Measurements from ENCODE around the gene RBM48. TPM values are rescaled to one million over a fixed set of nuclear protein-coding genes. Genes with fewer than 3 reads are reported as not detected.

Gene RBM48
- total RNA-seq, 1 experiment from 2014 or later: 8.2 TPM

- Mint-ChIP-seq H3K36me3 (ENCODE audit: insufficient read depth, unreplicated experiment) (no peaks in the 10 kb centered on the region), H3K27ac (ENCODE audit: unreplicated experiment) (no peak overlapping the region), H3K4me3 (ENCODE audit: low read depth, unreplicated experiment) (no peak overlapping the region), H3K4me1 (ENCODE audit: low read depth, unreplicated experiment) (no peaks in the 10 kb centered on the region), H3K9me3 (ENCODE audit: low read depth, unreplicated experiment) (no peaks in the 10 kb centered on the region), H3K27me3 (ENCODE audit: unreplicated experiment) (no peaks in the 10 kb centered on the region)
- BruUV-seq (replicated peaks): no TSS peak
- TF ChIP-seq CTCF (IDR thresholded peaks at IDR 0.05; ENCODE audit: unreplicated experiment): no peak
- no peak for DNase-seq
- CTCF ChIA-PET: no interaction called here
- intact Hi-C loops (cut with micrococcal nuclease; ENCODE audit: unreplicated experiment): no loop called here
Observed at GRCh38 chr7:92546856-92547497, 18.4 kb downstream of the RBM48 start.

- no peak for DNase-seq
- TF ChIP-seq CTCF (IDR thresholded peaks at IDR 0.05; ENCODE audit: unreplicated experiment): no peak
- no peaks in the 10 kb centered on the region for H3K36me3 Mint-ChIP-seq (ENCODE audit: insufficient read depth, unreplicated experiment)
Observed at GRCh38 chr7:92547579-92547978, 19.0 kb downstream of the RBM48 start.

GRCh38 chr7:92550194-92550593 lies 21.6 kb downstream of the RBM48 start:
- Mint-ChIP-seq H3K27me3 (ENCODE audit: unreplicated experiment) (no peaks in the 10 kb centered on the region), H3K27ac (ENCODE audit: unreplicated experiment) (no peak overlapping the region)

More at GRCh38 chr7:92547579-92547978, 19.0 kb downstream of the RBM48 start:
- intact Hi-C loops (cut with micrococcal nuclease; ENCODE audit: unreplicated experiment): no loop called here
- no peak overlapping the region for H3K4me3 Mint-ChIP-seq (ENCODE audit: low read depth, unreplicated experiment)
- H3K27me3 Mint-ChIP-seq (ENCODE audit: unreplicated experiment): no peaks in the 10 kb centered on the region
- no peaks in the 10 kb centered on the region for H3K4me1 Mint-ChIP-seq (ENCODE audit: low read depth, unreplicated experiment)
- H3K9me3 Mint-ChIP-seq (ENCODE audit: low read depth, unreplicated experiment): no peaks in the 10 kb centered on the region
- H3K27ac Mint-ChIP-seq (ENCODE audit: unreplicated experiment): no peak overlapping the region
- CTCF ChIA-PET: no interaction called here
- no TSS peak for BruUV-seq (replicated peaks)

GRCh38 chr7:92557249-92557648 lies 28.7 kb downstream of the RBM48 start:
- CTCF ChIA-PET: no interaction called here
- intact Hi-C loops (cut with micrococcal nuclease; ENCODE audit: unreplicated experiment): no loop called here
- no peak for TF ChIP-seq CTCF (IDR thresholded peaks at IDR 0.05; ENCODE audit: unreplicated experiment)

More at GRCh38 chr7:92550194-92550593, 21.6 kb downstream of the RBM48 start:
- no peaks in the 10 kb centered on the region for H3K9me3 Mint-ChIP-seq (ENCODE audit: low read depth, unreplicated experiment)
- intact Hi-C loops (cut with micrococcal nuclease; ENCODE audit: unreplicated experiment): no loop called here
- no peak overlapping the region for H3K4me3 Mint-ChIP-seq (ENCODE audit: low read depth, unreplicated experiment)
- no peak for DNase-seq
- CTCF ChIA-PET: no interaction called here
- no peaks in the 10 kb centered on the region for H3K36me3 Mint-ChIP-seq (ENCODE audit: insufficient read depth, unreplicated experiment)
- BruUV-seq (replicated peaks): no TSS peak
- no peaks in the 10 kb centered on the region for H3K4me1 Mint-ChIP-seq (ENCODE audit: low read depth, unreplicated experiment)
- TF ChIP-seq CTCF (IDR thresholded peaks at IDR 0.05; ENCODE audit: unreplicated experiment): no peak

More at GRCh38 chr7:92557249-92557648, 28.7 kb downstream of the RBM48 start:
- no peak overlapping the region for H3K4me3 Mint-ChIP-seq (ENCODE audit: low read depth, unreplicated experiment)
- H3K27ac Mint-ChIP-seq (ENCODE audit: unreplicated experiment): no peak overlapping the region
- peaks cover 20% of the 10 kb centered on the region for H3K36me3 Mint-ChIP-seq (ENCODE audit: insufficient read depth, unreplicated experiment)
- no TSS peak for BruUV-seq (replicated peaks)
- no peak for DNase-seq
- no peaks in the 10 kb centered on the region for H3K27me3 Mint-ChIP-seq (ENCODE audit: unreplicated experiment)
- no peaks in the 10 kb centered on the region for H3K4me1 Mint-ChIP-seq (ENCODE audit: low read depth, unreplicated experiment)
- H3K9me3 Mint-ChIP-seq (ENCODE audit: low read depth, unreplicated experiment): no peaks in the 10 kb centered on the region

All from Calu3 (cell line).